SK-N-MC (cell line): ENCODE results near the gene CER1.

Experiments
- DNase-seq: peaks from one replicate; pipeline ENCODE4 v3.0.0-alpha.2; 2011; ENCODE audit warnings: low read depth, low spot score
- H3K27ac ChIP-seq: fragments of 200-600 bp; sonication (generic); 2 replicates; pipeline ENCODE4 v1.5.1; 2016; ENCODE audit warnings: mixed run types
- H3K36me3 ChIP-seq: fragments of 200-600 bp; sonication (generic); 2 replicates; pipeline ENCODE4 v1.6.1; 2017; ENCODE audit warnings: antibody characterized with exemption, low read length, mixed read lengths; ENCODE audit not compliant: insufficient read depth
- H3K4me3 ChIP-seq: fragments of 200-600 bp; sonication (generic); 2 replicates; pipeline ENCODE4 v1.5.1; 2016
- H3K9ac ChIP-seq: fragments of 200-600 bp; sonication (generic); 2 replicates; pipeline ENCODE4 v1.8.0; 2017; ENCODE audit warnings: mixed run types, mixed read lengths; ENCODE audit not compliant: insufficient read length
- H3K9me3 ChIP-seq: fragments of 200-600 bp; sonication (generic); 2 replicates; pipeline ENCODE4 v1.6.1; 2017; ENCODE audit warnings: low read depth, mild to moderate bottlenecking, antibody characterized with exemption, low read length, moderate library complexity, mixed read lengths
- EZH2 ChIP-seq: fragments of 200-600 bp; sonication (generic); IDR thresholded peaks from one replicate; pipeline ENCODE4 v1.6.1; 2017; ENCODE audit warnings: antibody characterized with exemption
- FOXP2 ChIP-seq: optimal IDR thresholded peaks from 2 replicates; pipeline ENCODE3; 2011; ENCODE audit warnings: mild to moderate bottlenecking, moderate library complexity; ENCODE audit not compliant: insufficient read depth; ENCODE audit errors: extremely low read length, control extremely low read depth
- POLR2AphosphoS5 ChIP-seq: IDR thresholded peaks from 2 replicates; pipeline ENCODE4 v1.6.1; 2012; ENCODE audit warnings: mild to moderate bottlenecking, low read depth, low read length, borderline replicate concordance

Gene CER1

DNA sequence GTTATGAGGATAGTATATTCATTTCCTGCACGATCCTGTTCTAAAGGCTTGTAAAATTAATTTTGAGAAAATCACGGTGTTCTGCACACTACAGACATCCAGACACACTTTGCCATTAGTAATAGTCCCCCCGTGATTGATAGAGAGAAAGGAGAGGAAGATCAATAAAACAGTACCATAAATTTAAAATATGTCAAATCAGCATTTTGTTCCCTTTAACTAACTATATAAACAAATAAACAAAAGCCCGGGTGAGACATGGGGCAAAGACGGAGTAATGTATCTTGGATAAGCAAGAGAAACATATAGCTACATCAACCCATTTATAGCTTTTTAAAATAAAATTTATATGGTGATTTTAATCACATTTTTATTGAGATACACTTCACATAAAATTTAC, 10.6 kb upstream of the CER1 start:
- DNase-seq: no peak
- H3K9me3 ChIP-seq: no peaks in the 10 kb centered on the region
- TF ChIP-seq EZH2 (no peak), FOXP2 (no peak), POLR2AphosphoS5 (no peak)
- H3K9ac ChIP-seq: no peak overlapping the region
- H3K36me3 ChIP-seq: peaks cover 7% of the 10 kb centered on the region
- H3K27ac ChIP-seq: peak overlapping the region; percentile 21; the same call in 1 of the 2 replicates
- H3K4me3 ChIP-seq: no peak overlapping the region

DNA sequence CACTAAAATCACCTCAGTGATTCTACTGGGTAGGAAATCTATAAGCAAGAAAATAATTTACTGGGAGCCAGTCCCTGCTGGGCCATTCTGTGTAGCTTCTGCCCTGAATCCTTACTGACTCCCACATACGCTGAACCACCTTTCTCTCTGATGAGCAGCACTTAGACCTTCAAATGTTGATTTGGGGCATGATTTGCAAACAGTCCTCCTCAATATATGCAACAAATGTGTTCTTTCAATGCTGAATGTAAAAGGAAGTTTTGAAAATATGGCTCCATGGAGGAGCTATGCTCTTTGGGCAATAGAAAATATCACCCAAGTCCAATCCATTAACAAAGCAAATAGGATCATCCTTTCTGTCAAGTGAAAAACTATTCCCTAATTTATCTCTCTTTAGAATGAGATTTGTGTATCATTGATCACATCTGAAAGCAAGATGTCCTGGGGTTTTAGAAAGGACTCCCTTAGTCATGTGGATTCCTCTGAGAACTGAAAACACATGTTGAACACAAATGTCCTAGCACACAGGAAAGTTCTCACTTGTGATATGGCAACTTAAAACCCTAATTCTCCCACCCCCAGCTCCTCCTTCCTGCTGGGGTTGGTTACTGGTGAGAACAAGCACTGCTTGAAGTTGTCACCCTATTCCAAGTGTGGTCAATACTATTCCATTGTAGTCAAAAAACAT, 8.9 kb upstream of the CER1 start:
- Histone ChIP-seq H3K9ac (no peak overlapping the region), H3K9me3 (no peaks in the 10 kb centered on the region), H3K4me3 (no peak overlapping the region), H3K27ac (peak overlapping the region; percentile 54), H3K36me3 (no peaks in the 10 kb centered on the region; the same call in 1 of the 2 replicates)
- no peak for DNase-seq
- TF ChIP-seq POLR2AphosphoS5: no peak
- TF ChIP-seq EZH2: no peak
- no peak for TF ChIP-seq FOXP2

DNA sequence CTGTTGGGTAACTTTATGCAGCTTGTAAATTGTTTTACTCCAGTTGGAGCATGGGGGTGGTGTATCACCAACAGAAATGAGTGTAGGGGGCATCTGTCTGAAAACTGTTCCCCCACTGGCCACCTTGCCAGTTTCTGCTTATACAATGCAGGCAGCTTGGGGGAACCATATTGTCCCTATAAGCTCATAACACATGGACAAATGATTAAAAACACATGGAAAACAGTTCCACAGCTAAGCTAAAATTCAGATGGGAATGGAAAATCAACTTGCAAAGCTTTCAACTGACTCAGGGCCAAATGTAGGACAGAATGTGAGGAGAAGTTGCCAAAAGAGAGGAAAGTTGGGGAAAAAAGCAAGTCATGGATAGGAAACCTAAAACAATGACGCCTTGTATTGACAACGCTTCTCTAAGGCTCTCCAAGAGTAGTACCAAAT, 7.9 kb upstream of the CER1 start:
- Histone ChIP-seq H3K36me3 (no peaks in the 10 kb centered on the region), H3K27ac (peak overlapping the region; percentile 67), H3K9ac (no peak overlapping the region), H3K4me3 (no peak overlapping the region), H3K9me3 (no peaks in the 10 kb centered on the region)
- no peak for DNase-seq
- TF ChIP-seq EZH2 (no peak), FOXP2 (no peak), POLR2AphosphoS5 (no peak)

DNA sequence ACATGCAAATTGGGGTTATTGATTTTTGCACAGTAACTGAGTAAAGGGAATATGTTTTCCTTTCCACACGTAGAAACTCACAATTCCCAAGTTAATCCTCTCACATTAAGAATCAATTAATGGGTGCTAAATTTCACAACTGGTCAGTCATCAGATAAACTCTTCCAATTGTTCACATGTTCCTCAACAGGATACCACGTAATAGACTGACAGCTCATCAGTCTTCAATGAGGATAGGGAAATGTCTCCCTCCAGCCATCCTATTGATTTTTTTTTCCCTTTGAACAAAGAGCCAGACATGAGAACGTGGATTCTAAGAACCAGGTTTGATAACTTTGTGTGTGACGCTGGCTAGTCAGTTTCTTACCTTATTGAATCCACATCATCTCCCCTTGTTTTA, 768 bp upstream of the CER1 start:
- no peak for DNase-seq
- no peak overlapping the region for H3K9ac ChIP-seq
- no peak overlapping the region for H3K4me3 ChIP-seq
- no peaks in the 10 kb centered on the region for H3K36me3 ChIP-seq
- no peaks in the 10 kb centered on the region for H3K9me3 ChIP-seq
- TF ChIP-seq POLR2AphosphoS5 (no peak), EZH2 (no peak), FOXP2 (no peak)
- peak overlapping the region; percentile 100 for H3K27ac ChIP-seq

DNA sequence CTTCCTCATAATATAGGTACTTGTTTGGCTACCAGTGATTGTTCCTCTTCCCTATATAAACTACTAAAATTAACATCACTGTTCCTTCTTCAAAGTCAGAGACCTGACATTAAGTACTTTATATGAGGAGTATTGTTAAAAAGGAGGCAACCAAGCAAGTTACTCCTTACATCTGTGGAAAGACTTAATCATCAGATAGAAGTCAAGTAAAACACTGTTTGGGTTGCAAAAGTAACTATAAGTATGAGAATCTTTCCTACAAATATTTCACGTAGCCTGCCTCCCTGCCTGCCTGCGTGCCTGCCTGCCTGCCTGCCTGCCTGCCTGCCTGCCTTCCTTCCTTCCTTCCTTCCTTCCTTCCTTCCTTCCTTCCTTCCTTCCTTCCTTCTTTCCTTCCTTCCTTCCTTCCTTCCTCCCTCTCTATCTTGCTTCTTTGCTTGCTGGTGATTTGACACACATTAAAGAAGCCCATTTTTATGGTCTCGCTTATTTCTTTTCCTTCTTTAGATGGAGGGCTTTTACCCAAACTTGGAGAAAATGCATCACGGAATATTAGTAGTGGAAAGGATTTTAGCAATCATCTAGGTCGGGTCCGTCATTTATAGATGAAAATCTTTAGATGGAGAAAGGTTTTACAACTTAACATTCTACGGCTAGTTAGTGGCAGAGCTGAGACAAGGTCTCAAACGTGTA, 3.2 kb downstream of the CER1 start:
- H3K4me3 ChIP-seq: peak overlapping the region; percentile 83
- H3K9ac ChIP-seq: peak overlapping the region; percentile 90
- H3K36me3 ChIP-seq: no peaks in the 10 kb centered on the region
- peak; percentile 54; the same call in 1 of the 2 replicates for TF ChIP-seq POLR2AphosphoS5
- TF ChIP-seq EZH2: no peak
- no peak for TF ChIP-seq FOXP2
- H3K9me3 ChIP-seq: no peaks in the 10 kb centered on the region
- peak overlapping the region; percentile 100 for H3K27ac ChIP-seq
- DNase-seq: peak; percentile 96

DNA sequence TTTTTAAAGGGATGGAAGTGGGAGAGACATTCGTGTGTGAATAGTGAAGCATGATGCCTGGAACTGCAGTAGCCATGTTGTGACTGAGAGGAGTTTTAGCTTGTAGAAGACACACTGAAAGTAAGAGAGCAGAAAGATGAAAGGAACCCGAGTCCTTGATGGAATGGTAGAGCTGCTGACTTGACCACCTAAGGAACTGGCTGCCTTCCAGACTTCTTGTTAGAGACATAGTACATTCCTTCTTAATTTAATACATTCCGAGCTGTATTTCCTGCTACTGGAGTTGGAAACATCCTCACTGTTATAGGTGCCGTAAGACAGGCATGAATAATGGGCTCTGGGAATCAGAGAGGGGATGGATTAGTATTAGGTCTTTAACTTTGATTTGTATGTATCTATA, 7.4 kb downstream of the CER1 start:
- no peak overlapping the region for H3K9ac ChIP-seq
- DNase-seq: peak; percentile 89
- H3K27ac ChIP-seq: peak overlapping the region; percentile 100
- peaks cover 15% of the 10 kb centered on the region for H3K36me3 ChIP-seq
- H3K9me3 ChIP-seq: peaks cover 8% of the 10 kb centered on the region; the same call in 1 of the 2 replicates
- peak overlapping the region; percentile 14; the same call in 1 of the 2 replicates for H3K4me3 ChIP-seq
- TF ChIP-seq POLR2AphosphoS5: no peak
- TF ChIP-seq FOXP2: no peak
- no peak for TF ChIP-seq EZH2

DNA sequence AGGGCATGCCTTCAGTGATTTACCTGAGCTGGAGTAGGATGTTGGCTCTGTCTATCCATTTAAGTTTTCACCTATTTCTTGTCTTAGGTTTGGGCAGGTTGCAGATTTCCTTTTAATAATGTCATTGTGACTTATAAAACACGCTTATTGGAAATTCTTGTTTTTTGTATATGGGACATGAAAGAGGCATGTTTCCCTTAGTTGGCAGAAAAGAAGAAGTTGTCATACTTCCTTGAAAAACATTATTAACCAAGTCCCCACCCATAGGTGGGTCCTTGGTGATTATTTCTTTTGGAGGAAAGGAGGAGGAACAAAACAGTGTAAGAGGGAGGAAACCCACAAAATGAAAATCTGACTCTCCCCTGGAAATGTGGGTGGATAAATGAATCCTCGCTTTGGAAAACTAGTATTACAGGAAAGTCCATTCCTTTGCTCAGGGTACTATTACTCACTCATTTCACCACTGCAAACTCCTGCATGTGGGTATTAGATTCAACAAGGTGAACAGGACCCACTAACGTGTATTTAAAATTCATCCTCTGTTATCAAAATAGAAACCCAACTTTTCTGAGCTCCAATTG, 9.3 kb downstream of the CER1 start:
- Histone ChIP-seq H3K9me3 (peaks cover 15% of the 10 kb centered on the region; the same call in 1 of the 2 replicates), H3K9ac (no peak overlapping the region), H3K4me3 (no peak overlapping the region), H3K36me3 (peaks cover 27% of the 10 kb centered on the region), H3K27ac (peak overlapping the region; percentile 54)
- TF ChIP-seq POLR2AphosphoS5: no peak
- DNase-seq: no peak

DNA sequence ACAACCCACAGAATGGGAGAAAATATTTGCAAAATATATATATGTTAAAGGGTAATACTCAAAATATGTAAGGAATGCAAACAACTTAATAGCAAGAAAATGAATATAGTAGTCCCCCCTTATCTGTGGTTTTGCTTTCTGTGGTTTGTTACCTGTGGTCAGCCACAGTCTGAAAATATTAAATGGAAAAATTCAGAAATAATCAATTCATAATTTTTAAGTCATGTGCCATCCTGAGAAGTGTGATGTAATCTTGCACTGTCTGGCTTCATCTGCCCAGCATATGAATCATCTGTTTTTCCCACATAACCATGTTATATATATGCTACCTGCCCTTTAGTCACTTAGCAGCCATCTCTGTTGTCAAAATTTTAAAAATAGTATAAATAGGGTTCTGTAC, 11.7 kb downstream of the CER1 start:
- no peak for DNase-seq
- H3K27ac ChIP-seq: peak overlapping the region; percentile 28; the same call in 1 of the 2 replicates
- H3K36me3 ChIP-seq: peaks cover 36% of the 10 kb centered on the region
- peaks cover 15% of the 10 kb centered on the region; the same call in 1 of the 2 replicates for H3K9me3 ChIP-seq
- H3K9ac ChIP-seq: no peak overlapping the region
- TF ChIP-seq POLR2AphosphoS5 (no peak), EZH2 (no peak), FOXP2 (no peak)
- no peak overlapping the region for H3K4me3 ChIP-seq
